ENCODE results near the gene SARS1.

GRCh38 chr1:109256971-109257681 is 43.4 kb downstream of the SARS1 start:
- TF ChIP-seq CTCF (IDR thresholded peaks at IDR 0.05; ENCODE audit: insufficient read depth, low read length) (no peak), POLR2AphosphoS5 (IDR thresholded peaks at IDR 0.05; ENCODE audit: low read depth) (no peak), GABPA (IDR thresholded peaks at IDR 0.05; ENCODE audit: low read depth) (no peak)
- TF ChIP-seq, protein P1, sequence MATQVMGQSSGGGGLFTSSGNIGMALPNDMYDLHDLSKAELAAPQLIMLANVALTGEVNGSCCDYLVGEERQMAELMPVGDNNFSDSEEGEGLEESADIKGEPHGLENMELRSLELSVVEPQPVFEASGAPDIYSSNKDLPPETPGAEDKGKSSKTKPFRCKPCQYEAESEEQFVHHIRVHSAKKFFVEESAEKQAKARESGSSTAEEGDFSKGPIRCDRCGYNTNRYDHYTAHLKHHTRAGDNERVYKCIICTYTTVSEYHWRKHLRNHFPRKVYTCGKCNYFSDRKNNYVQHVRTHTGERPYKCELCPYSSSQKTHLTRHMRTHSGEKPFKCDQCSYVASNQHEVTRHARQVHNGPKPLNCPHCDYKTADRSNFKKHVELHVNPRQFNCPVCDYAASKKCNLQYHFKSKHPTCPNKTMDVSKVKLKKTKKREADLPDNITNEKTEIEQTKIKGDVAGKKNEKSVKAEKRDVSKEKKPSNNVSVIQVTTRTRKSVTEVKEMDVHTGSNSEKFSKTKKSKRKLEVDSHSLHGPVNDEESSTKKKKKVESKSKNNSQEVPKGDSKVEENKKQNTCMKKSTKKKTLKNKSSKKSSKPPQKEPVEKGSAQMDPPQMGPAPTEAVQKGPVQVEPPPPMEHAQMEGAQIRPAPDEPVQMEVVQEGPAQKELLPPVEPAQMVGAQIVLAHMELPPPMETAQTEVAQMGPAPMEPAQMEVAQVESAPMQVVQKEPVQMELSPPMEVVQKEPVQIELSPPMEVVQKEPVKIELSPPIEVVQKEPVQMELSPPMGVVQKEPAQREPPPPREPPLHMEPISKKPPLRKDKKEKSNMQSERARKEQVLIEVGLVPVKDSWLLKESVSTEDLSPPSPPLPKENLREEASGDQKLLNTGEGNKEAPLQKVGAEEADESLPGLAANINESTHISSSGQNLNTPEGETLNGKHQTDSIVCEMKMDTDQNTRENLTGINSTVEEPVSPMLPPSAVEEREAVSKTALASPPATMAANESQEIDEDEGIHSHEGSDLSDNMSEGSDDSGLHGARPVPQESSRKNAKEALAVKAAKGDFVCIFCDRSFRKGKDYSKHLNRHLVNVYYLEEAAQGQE (IDR thresholded peaks at IDR 0.05; ENCODE audit: insufficient replicate concordance, low read depth), result no peak

Measured in HL-60 (cell line).